PC-3 (cell line): ENCODE results near the gene LRBA. TPM values are rescaled to one million over a fixed set of nuclear protein-coding genes. Genes with fewer than 3 reads are reported as not detected.

Source experiments
- ATAC-seq: fragments of 200-7000 bp; cut with Tn5 transposase; 2 replicates; pipeline ENCODE4 v1.9.1; 2020; ENCODE audit warnings: mild to moderate bottlenecking, moderate library complexity
- BruUV-seq: library from RNA; stranded (reverse); fragments of 400-500 nt; replicated peaks from 2 replicates; lab custom pipeline; 2021; lab: Mats Ljungman, UMichigan
- CTCF ChIA-PET: fragments of 300-600 bp; sonication (Branson Sonifier 250); formaldehyde crosslinking; loops from one replicate; lab custom pipeline; 2022; ENCODE audit warnings: antibody characterized with exemption; lab: Charles Lee
- POLR2A ChIA-PET: fragments of 300-600 bp; sonication (Branson Sonifier 250); formaldehyde crosslinking; loops from one replicate; lab custom pipeline; 2022; ENCODE audit warnings: antibody characterized with exemption; ENCODE audit not compliant: unreplicated experiment; lab: Charles Lee
- DNase-seq: peaks from one replicate; pipeline ENCODE4 v3.0.0-alpha.2; 2015
- H2AFZ ChIP-seq: fragments of 300-600 bp; sonication (generic); 2 replicates; pipeline ENCODE4 v1.6.0; 2016; ENCODE audit warnings: antibody characterized with exemption, low read length
- H3F3A ChIP-seq: fragments of 300-600 bp; sonication (generic); one replicate; pipeline ENCODE4 v1.6.0; 2017; ENCODE audit warnings: antibody characterized with exemption, low read length, control low read depth, mild to moderate bottlenecking; ENCODE audit not compliant: unreplicated experiment
- H3K27ac ChIP-seq: fragments of 300-600 bp; sonication (generic); 2 replicates; pipeline ENCODE4 v1.5.1; 2016; ENCODE audit warnings: mild to moderate bottlenecking, low read length
- H3K27me3 ChIP-seq: fragments of 300-600 bp; sonication (generic); 2 replicates; pipeline ENCODE4 v1.6.1; 2016; ENCODE audit warnings: low read length, mixed read lengths
- H3K36me3 ChIP-seq: fragments of 300-600 bp; sonication (generic); 2 replicates; pipeline ENCODE4 v1.6.1; 2016; ENCODE audit warnings: low read depth, mixed run types, low read length, mixed read lengths
- H3K4me1 ChIP-seq: fragments of 300-600 bp; sonication (generic); 2 replicates; pipeline ENCODE4 v1.5.1; 2016; ENCODE audit warnings: low read length; ENCODE audit not compliant: insufficient read depth
- H3K4me2 ChIP-seq: fragments of 300-600 bp; sonication (generic); 2 replicates; pipeline ENCODE4 v1.6.0; 2016; ENCODE audit warnings: low read length
- H3K4me3 ChIP-seq: fragments of 300-600 bp; sonication (generic); 2 replicates; pipeline ENCODE4 v1.5.1; 2016; ENCODE audit warnings: mild to moderate bottlenecking, low read length, mixed read lengths
- H3K79me2 ChIP-seq: fragments of 300-600 bp; sonication (generic); 2 replicates; pipeline ENCODE4 v1.6.1; 2017; ENCODE audit warnings: low read length, mixed read lengths
- H3K9ac ChIP-seq: fragments of 300-600 bp; sonication (generic); 2 replicates; pipeline ENCODE4 v1.6.0; 2016; ENCODE audit warnings: mild to moderate bottlenecking, low read length
- H3K9me2 ChIP-seq: fragments of 300-600 bp; sonication (generic); replicated peaks from 2 replicates; pipeline ENCODE4 v1.6.1; 2016; ENCODE audit warnings: mixed run types, low read length, mixed read lengths
- H3K9me3 ChIP-seq: fragments of 300-600 bp; sonication (generic); 2 replicates; pipeline ENCODE4 v1.6.1; 2016; ENCODE audit warnings: low read length, mixed read lengths
- H4K20me1 ChIP-seq: fragments of 300-600 bp; sonication (generic); 2 replicates; pipeline ENCODE4 v1.6.1; 2016; ENCODE audit warnings: low read length, mixed read lengths
- CTCF ChIP-seq: fragments of 300-600 bp; sonication (generic); conservative IDR thresholded peaks from 2 replicates; pipeline ENCODE4 v1.5.1; 2017; ENCODE audit warnings: antibody characterized with exemption, low read depth, mild to moderate bottlenecking, low read length
- EZH2 ChIP-seq: fragments of 300-600 bp; sonication (generic); IDR thresholded peaks from one replicate; pipeline ENCODE4 v1.6.1; 2017; ENCODE audit warnings: antibody characterized with exemption, mild to moderate bottlenecking, low read length; ENCODE audit not compliant: unreplicated experiment
- EZH2phosphoT487 ChIP-seq: fragments of 300-600 bp; sonication (generic); IDR thresholded peaks from 2 replicates; pipeline ENCODE4 v1.6.1; 2018; ENCODE audit warnings: mild to moderate bottlenecking, antibody characterized with exemption, low read length, borderline replicate concordance
- intact Hi-C: fragments of 100-400 bp; cut with micrococcal nuclease; formaldehyde crosslinking; loops from 2 replicates; pipeline ENCODE4 v1.9.0; 2023
- total RNA-seq: library from RNA; depleted of rRNA; stranded (reverse); fragments of >200 nt; gene quantifications from 2 replicates; pipeline ENCODE4 v1.2.3, GENCODE V29; 2014

LRBA gene
- total RNA-seq, 1 experiment from 2014 or later: 40.8 TPM

DNA sequence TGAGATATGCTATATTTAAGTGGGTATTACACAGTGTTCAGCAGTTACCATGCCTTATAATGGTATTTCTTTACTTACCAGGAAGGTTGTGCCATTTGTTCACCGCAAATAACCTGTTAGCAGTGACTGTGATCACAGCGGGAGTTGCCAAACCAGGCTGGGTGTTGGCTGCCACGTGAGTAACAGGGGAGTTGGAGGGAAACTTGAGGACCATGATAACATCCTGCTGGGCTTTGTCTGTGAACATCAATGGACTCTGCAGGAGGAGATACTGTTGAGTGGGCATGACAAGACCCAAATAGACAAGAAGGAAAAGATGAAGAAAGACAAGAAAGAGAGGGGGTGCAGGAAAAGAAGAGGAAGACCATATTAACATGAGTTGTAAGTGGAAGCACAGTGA, 694.0 kb downstream of the LRBA start:
- intact Hi-C loops: no loop called here
- TF ChIP-seq EZH2: no peak
- TF ChIP-seq EZH2phosphoT487: no peak
- TF ChIP-seq CTCF: no peak
- Histone ChIP-seq H3K9ac (no peak overlapping the region), H3K36me3 (no peaks in the 10 kb centered on the region), H3K4me3 (no peak overlapping the region), H3K9me3 (no peaks in the 10 kb centered on the region), H3K9me2 (no peaks in the 10 kb centered on the region), H2AFZ (no peak overlapping the region), H3K4me2 (no peak overlapping the region), H3F3A (no peaks in the 10 kb centered on the region), H3K79me2 (no peaks in the 10 kb centered on the region), H3K27ac (no peak overlapping the region), H4K20me1 (no peaks in the 10 kb centered on the region), H3K4me1 (no peaks in the 10 kb centered on the region), H3K27me3 (no peaks in the 10 kb centered on the region)
- BruUV-seq: no TSS peak
- no peak for DNase-seq
- CTCF ChIA-PET: no interaction called here
- no peak for ATAC-seq
- POLR2A ChIA-PET: no interaction called here

DNA sequence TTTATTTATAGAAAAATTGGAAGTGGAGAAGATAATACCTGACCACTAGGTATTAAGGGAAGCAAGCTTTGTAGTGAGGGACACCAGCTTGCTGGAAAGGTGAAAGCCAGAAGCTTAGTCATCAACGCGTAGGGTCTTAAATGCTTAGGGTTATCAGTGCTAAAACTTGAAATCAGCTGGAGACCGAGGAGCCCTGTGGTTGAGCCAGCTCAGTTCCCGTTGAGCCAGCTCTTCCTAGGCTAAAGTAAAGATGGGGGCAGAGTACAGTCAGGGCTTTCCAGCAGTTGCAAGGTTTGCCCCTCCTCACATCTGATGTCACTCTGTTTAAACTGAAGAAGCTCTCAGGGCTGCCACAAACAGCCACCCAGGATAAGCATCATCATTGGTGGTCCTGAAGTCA, 696.1 kb downstream of the LRBA start:
- H3K4me3 ChIP-seq: no peak overlapping the region
- no peak for TF ChIP-seq EZH2
- no peak for TF ChIP-seq CTCF
- TF ChIP-seq EZH2phosphoT487: no peak
- DNase-seq: no peak
- H3K9me3 ChIP-seq: no peaks in the 10 kb centered on the region
- no peak for ATAC-seq
- POLR2A ChIA-PET: no interaction called here
- H3K4me1 ChIP-seq: no peaks in the 10 kb centered on the region
- no peaks in the 10 kb centered on the region for H3K9me2 ChIP-seq
- intact Hi-C loops: no loop called here
- BruUV-seq: no TSS peak
- H3K4me2 ChIP-seq: no peak overlapping the region
- H2AFZ ChIP-seq: no peak overlapping the region
- H3K36me3 ChIP-seq: no peaks in the 10 kb centered on the region
- H3F3A ChIP-seq: no peaks in the 10 kb centered on the region
- no peak overlapping the region for H3K27ac ChIP-seq
- H4K20me1 ChIP-seq: no peaks in the 10 kb centered on the region
- no peaks in the 10 kb centered on the region for H3K79me2 ChIP-seq
- no peaks in the 10 kb centered on the region for H3K27me3 ChIP-seq
- CTCF ChIA-PET: no interaction called here
- H3K9ac ChIP-seq: no peak overlapping the region

GRCh38 chr4:150318527-150318926, 696.6 kb downstream of the LRBA start:
- H3F3A ChIP-seq: no peaks in the 10 kb centered on the region
- no peaks in the 10 kb centered on the region for H3K79me2 ChIP-seq
- H3K9ac ChIP-seq: no peak overlapping the region
- DNase-seq: no peak
- no peaks in the 10 kb centered on the region for H3K9me2 ChIP-seq
- H4K20me1 ChIP-seq: no peaks in the 10 kb centered on the region
- ChIA-PET POLR2A (no interaction called here), CTCF (no interaction called here)
- intact Hi-C loops: no loop called here
- no TSS peak for BruUV-seq
- no peaks in the 10 kb centered on the region for H3K9me3 ChIP-seq
- ATAC-seq: no peak
- no peaks in the 10 kb centered on the region for H3K27me3 ChIP-seq
- no peak overlapping the region for H3K4me3 ChIP-seq
- no peak overlapping the region for H3K4me2 ChIP-seq
- TF ChIP-seq CTCF (no peak), EZH2phosphoT487 (no peak), EZH2 (no peak)
- no peaks in the 10 kb centered on the region for H3K36me3 ChIP-seq
- H3K27ac ChIP-seq: no peak overlapping the region
- no peak overlapping the region for H2AFZ ChIP-seq
- H3K4me1 ChIP-seq: no peaks in the 10 kb centered on the region
